AG04450 (cell line): ENCODE measurements around the gene TSC22D3. TPM values are rescaled to one million over a fixed set of nuclear protein-coding genes. Genes with fewer than 3 reads are reported as not detected.

Experiments used
- CTCF ChIA-PET: fragments of 300-600, 350-600 bp; formaldehyde crosslinking; extraction: SDS; loops from one replicate; lab custom pipeline; 2022; ENCODE audit warnings: antibody characterized with exemption, inconsistent platforms; lab: Charles Lee
- POLR2A ChIA-PET: fragments of 350-600 bp; formaldehyde crosslinking; extraction: SDS; loops from one replicate; lab custom pipeline; 2021; ENCODE audit warnings: antibody characterized with exemption, inconsistent platforms; lab: Yijun Ruan, JAX
- DNase-seq: peaks from one replicate; pipeline ENCODE4 v3.0.0-alpha.2; 2011; ENCODE audit warnings: low read depth, low spot score
- H3K27ac ChIP-seq: one replicate; pipeline ENCODE4 v1.5.1; 2012; ENCODE audit warnings: low read depth, low read length, control low read depth
- H3K27me3 ChIP-seq: one replicate; pipeline ENCODE4 v1.6.0; 2012; ENCODE audit warnings: low read length; ENCODE audit not compliant: control insufficient read depth, insufficient read depth
- H3K4me3 ChIP-seq: 2 replicates; pipeline ENCODE4 v1.5.1; 2011; ENCODE audit warnings: mild to moderate bottlenecking, low read depth, low read length, control low read depth
- H3K9me3 ChIP-seq: 2 replicates; pipeline ENCODE4 v1.5.1; 2012; ENCODE audit warnings: low read length; ENCODE audit not compliant: control insufficient read depth, insufficient read depth
- polyA plus RNA-seq: library from polyadenylated mRNA; depleted of rRNA; stranded (reverse); fragments of >200 nt; gene quantifications from 2 replicates; pipeline ENCODE4 v1.2.3, GENCODE V29; 2011
- TF ChIP-seq, protein P1 (sequence below): IDR thresholded peaks from 2 replicates; pipeline ENCODE4 v1.5.1; 2011; ENCODE audit warnings: low read depth, low read length, control low read depth, inconsistent platforms

Gene TSC22D3
- polyA plus RNA-seq, 1 experiment: 25.3 TPM

DNA sequence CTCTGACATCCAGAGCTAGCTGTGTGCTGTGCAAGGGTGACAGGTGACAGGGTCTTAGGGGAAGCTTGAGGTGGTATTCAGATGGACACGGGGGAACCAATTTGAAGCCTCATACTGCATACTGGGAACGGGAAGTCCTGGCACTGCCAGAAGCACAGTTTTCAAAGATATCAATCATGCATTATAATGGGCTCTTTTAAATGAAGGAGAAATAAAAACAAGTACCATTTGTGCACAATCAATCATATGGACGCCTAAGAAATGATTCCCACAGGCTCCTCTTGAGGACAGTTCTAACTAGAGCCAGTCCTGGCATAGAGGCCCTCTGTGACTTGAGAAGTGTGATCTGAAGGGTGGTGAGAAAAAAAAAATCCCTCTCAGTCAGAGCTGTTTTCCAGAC, 50.9 kb downstream of the TSC22D3 start:
- CTCF ChIA-PET: no interaction called here
- DNase-seq: no peak
- Histone ChIP-seq H3K27ac (no peak overlapping the region), H3K9me3 (no peaks in the 10 kb centered on the region), H3K27me3 (no peaks in the 10 kb centered on the region), H3K4me3 (no peak overlapping the region)
- TF ChIP-seq, protein P1, sequence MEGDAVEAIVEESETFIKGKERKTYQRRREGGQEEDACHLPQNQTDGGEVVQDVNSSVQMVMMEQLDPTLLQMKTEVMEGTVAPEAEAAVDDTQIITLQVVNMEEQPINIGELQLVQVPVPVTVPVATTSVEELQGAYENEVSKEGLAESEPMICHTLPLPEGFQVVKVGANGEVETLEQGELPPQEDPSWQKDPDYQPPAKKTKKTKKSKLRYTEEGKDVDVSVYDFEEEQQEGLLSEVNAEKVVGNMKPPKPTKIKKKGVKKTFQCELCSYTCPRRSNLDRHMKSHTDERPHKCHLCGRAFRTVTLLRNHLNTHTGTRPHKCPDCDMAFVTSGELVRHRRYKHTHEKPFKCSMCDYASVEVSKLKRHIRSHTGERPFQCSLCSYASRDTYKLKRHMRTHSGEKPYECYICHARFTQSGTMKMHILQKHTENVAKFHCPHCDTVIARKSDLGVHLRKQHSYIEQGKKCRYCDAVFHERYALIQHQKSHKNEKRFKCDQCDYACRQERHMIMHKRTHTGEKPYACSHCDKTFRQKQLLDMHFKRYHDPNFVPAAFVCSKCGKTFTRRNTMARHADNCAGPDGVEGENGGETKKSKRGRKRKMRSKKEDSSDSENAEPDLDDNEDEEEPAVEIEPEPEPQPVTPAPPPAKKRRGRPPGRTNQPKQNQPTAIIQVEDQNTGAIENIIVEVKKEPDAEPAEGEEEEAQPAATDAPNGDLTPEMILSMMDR: no peak
- POLR2A ChIA-PET: no interaction called here

DNA sequence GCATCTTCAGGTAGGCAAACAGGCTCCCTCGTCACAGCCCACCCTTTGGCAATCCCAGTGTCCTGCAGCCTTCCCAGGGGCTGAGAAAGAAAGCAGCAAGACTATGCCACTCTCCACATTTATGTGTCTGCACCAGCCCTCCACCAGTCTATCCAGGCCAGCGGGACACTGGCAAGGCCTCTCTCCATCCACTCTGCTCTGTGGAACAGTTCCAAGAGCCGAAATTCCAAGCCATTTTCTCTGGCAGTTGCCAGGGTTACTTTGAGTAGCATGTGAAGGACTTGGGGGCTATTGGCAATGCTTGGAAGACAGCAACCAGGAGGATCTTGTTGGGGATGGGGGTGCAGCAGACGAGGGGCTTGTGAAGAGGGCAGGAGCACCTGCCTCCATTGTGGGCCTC, 52.1 kb downstream of the TSC22D3 start:
- TF ChIP-seq, protein P1: no peak
- Histone ChIP-seq H3K9me3 (no peaks in the 10 kb centered on the region), H3K27ac (no peak overlapping the region), H3K27me3 (no peaks in the 10 kb centered on the region), H3K4me3 (no peak overlapping the region)
- ChIA-PET CTCF (no interaction called here), POLR2A (no interaction called here)
- no peak for DNase-seq

DNA sequence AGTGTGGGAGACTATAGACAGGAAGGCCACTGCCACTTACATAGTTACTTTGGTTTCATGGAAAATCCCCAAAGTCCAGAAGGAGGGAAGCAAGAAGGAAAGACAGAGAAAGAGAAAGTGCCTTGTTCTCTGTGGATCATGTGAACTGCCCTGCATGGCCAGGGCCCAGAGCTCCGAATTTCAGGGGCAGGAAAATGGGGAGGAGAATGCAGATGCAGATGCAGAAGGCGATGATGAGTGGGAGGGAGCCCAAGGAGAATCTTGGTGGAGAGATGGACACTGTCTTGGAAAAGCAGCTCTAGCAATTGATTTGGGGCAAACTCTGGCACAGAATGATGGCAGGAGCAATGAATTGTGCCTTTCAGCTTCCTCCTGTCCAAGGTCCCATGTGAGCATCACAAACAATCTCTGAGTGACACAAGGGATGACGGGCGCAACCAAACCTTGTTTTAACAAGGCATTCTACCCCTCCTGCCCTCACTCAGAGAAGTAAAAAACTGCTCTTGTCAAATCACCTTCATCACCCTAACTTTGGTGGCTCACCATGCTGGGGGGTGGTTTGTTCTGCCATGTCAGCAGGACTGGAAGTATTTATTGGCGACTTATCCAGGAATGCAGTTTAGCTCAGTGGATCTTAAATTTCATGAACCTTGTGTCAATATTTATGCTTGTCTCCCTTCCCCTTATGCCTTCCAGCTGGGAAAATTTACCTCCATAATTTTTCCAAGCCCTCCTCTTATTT, 53.5 kb downstream of the TSC22D3 start:
- TF ChIP-seq, protein P1: no peak
- H3K9me3 ChIP-seq: no peaks in the 10 kb centered on the region
- ChIA-PET POLR2A (no interaction called here), CTCF (interaction anchor here (1.4 kb wide), 1 partner anchor 67 kb away, joined by 5 read pairs; no protein-coding TSS in a partner anchor)
- no peak overlapping the region for H3K4me3 ChIP-seq
- no peak overlapping the region for H3K27ac ChIP-seq
- no peak for DNase-seq
- no peaks in the 10 kb centered on the region for H3K27me3 ChIP-seq

DNA sequence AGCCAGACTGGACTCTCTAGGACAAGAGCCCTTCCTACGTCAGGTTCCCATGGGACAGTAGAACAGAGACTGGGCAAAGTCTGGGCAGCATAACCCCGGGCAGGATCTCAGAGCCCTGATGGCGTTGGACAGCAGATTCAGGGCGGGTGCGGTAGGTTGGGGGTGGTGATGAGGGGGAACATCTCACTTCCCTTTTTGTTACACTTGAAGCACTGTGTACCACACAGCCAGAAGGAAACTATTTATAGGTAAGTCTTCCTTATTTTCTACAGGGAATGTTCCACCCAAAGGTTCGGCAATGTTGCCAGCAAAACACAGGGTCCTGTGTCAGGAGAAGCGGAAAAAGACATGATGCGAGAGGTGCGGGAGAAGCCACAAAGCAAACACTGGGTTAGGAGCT, 54.3 kb downstream of the TSC22D3 start:
- Histone ChIP-seq H3K27me3 (no peaks in the 10 kb centered on the region), H3K27ac (no peak overlapping the region), H3K9me3 (no peaks in the 10 kb centered on the region), H3K4me3 (no peak overlapping the region)
- DNase-seq: no peak
- TF ChIP-seq, protein P1: no peak
- ChIA-PET POLR2A (no interaction called here), CTCF (interaction anchor here (1.4 kb wide), 1 partner anchor 66 kb away, joined by 5 read pairs; no protein-coding TSS in a partner anchor)

DNA sequence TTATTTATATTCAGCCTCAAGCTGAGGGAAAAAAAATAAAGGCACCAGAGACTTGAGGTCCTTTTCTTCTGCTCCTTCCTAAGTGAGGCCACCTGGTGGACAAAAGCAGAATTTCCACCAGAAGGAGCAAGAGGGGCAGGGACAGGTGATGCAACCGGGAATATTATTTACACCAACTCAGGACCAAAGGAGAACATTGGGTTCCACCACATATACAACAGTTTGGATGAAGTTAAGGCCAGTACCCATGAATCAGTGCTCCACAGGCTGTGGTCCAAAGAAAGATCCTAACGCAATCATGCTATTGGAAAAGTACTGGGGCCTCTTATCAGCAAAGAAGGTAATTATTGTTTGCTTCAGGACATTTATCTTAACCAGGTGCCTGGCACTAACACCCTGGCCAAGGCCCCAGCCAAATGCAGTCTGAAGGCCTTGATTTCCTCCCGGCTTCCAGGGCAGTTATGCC, 57.4 kb downstream of the TSC22D3 start:
- H3K9me3 ChIP-seq: no peaks in the 10 kb centered on the region; the same call in 1 of the 2 replicates
- POLR2A ChIA-PET: no interaction called here
- TF ChIP-seq, protein P1: peak; percentile 64
- no peaks in the 10 kb centered on the region for H3K27me3 ChIP-seq
- peak; percentile 37 for DNase-seq
- no peak overlapping the region for H3K4me3 ChIP-seq
- CTCF ChIA-PET: interaction anchor here (0.9 to 6.6 kb wide), 8 partner anchors 11 to 182 kb away, joined by 3 to 114 read pairs (median 6); partner anchors contain the start of genes NCBP2L and TSC22D3
- no peak overlapping the region for H3K27ac ChIP-seq
